ENCODE data around the gene GRAMD1A. TPM values are rescaled to one million over a fixed set of nuclear protein-coding genes. Genes with fewer than 3 reads are reported as not detected.

Gene GRAMD1A
- total and polyA plus RNA-seq, 8 donors: 92.7 to 137 (median 116) TPM

DNA sequence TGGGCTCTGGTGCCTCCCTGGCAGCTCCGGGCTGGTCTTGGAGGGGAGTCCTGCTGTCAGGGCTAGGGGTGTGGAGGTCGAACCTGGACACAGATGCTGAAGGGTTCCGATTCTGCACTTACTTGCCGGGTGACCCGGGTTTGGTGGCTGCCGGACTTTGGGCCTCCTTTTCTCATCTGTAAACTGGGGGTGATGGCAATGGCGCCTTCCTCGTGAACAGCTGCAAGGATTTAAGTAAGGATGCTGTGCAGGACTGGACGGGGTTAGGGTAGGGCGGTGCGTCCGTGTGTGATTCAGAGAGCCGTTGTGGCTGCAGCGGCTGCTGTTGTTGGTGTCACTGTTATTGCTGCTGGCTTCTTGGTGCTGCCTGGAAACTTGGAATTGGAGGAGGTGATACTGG, 43.8 kb downstream of the GRAMD1A start:
- Histone ChIP-seq H3K27me3 (peaks cover 0 to 24% of the 10 kb centered on the region in 2 donors), H3K4me1 (peaks cover 18 to 34% of the 10 kb centered on the region in 2 donors), H3K9me3 (no peaks in the 10 kb centered on the region), H3K27ac (no peak overlapping the region), H3K36me3 (no peaks in the 10 kb centered on the region), H3K4me3 (no peak overlapping the region)
- TF ChIP-seq, protein P1, sequence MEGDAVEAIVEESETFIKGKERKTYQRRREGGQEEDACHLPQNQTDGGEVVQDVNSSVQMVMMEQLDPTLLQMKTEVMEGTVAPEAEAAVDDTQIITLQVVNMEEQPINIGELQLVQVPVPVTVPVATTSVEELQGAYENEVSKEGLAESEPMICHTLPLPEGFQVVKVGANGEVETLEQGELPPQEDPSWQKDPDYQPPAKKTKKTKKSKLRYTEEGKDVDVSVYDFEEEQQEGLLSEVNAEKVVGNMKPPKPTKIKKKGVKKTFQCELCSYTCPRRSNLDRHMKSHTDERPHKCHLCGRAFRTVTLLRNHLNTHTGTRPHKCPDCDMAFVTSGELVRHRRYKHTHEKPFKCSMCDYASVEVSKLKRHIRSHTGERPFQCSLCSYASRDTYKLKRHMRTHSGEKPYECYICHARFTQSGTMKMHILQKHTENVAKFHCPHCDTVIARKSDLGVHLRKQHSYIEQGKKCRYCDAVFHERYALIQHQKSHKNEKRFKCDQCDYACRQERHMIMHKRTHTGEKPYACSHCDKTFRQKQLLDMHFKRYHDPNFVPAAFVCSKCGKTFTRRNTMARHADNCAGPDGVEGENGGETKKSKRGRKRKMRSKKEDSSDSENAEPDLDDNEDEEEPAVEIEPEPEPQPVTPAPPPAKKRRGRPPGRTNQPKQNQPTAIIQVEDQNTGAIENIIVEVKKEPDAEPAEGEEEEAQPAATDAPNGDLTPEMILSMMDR (IDR thresholded peaks at IDR 0.05): no peak
- DNase-seq (peak in 1 of 4 donors; percentile 49), ATAC-seq (no peak)
- intact Hi-C loops (cut with DNase I): no loop called here

DNA sequence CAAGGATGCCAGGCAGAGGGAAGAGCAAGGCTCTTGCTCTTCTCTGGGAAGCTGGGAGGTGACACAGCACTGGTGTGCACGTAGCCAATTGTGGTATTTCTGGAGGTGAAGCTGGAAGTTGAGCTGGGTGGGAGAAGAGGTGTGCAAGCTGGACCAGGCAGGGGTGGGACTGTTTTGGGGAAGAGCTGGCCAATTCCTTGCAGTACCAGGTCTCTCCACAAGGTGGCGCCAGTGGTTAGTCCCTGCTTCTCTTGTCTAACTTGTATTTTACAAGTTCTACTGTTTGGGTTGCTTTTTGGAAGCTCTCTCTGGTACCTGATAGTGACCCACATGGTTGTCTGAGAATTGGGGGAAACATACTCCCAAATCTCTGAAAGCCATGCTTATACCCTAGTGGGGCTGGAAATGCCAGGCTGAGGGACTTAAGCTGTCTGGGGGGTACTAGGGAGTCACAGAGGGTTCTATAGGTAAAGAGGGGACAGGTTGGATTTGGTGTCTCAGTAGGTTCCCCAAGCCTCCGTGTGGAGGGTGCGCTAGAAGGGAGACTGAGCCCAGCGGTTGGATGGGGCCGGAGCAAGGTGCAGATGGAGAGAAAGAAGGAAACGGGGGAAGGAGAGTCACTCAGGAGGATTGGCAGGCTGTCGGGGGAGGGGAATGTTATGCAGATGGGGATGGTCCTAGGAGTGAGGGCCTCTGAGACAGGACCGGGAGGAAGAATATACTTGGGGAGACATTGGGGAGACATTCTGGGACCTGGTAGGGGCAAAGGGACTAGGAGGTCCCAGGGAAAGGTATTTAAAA, 44.4 kb downstream of the GRAMD1A start:
- no peaks in the 10 kb centered on the region for H3K9me3 ChIP-seq
- DNase-seq: peak in 1 of 4 donors; percentile 78
- no peak overlapping the region for H3K4me3 ChIP-seq
- TF ChIP-seq, protein P1 (IDR thresholded peaks at IDR 0.05): peak; percentile 97
- H3K4me1 ChIP-seq: peaks cover 18 to 28% of the 10 kb centered on the region in 2 donors
- intact Hi-C loops (cut with DNase I): no loop called here
- no peak overlapping the region for H3K27ac ChIP-seq
- H3K27me3 ChIP-seq: peaks cover 0 to 18% of the 10 kb centered on the region in 2 donors
- H3K36me3 ChIP-seq: no peaks in the 10 kb centered on the region
- ATAC-seq: no peak

DNA sequence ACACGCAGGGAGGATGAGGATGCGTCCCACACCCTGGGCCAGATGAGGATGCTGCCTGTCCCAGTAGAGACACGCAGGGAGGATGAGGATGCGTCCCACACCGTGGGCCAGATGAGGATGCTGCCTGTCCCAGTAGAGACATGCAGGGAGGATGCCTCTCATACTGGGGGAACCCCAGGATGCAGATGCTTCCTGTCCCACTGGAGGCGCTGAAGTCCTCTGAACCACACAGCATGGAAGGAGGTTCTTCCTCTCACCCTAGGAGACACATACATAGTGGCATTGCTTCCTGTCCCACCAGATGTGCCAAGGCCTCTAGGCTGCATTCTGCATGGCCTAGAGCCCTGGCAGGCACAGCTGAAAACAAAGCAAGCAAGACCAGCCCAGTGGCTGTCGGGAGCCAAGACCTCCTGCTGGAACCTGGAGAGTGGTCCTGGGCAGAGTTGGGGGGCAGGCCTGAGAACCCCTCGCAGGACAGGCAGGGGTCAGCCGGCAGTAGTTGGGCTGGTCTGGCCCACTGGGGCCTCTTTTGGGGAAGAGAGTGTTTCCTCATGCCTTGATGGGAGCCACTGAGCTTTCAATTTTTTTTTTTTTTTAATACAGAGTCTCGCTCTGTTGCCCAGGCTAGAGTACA, 45.7 kb downstream of the GRAMD1A start:
- Histone ChIP-seq H3K27ac (no peak overlapping the region), H3K27me3 (peaks cover 0 to 6% of the 10 kb centered on the region in 2 donors), H3K9me3 (no peaks in the 10 kb centered on the region), H3K4me1 (peaks cover 8 to 15% of the 10 kb centered on the region in 2 donors), H3K36me3 (no peaks in the 10 kb centered on the region), H3K4me3 (no peak overlapping the region)
- peak in 1 of 4 donors; percentile 34 for DNase-seq
- ATAC-seq: no peak
- intact Hi-C loops (cut with DNase I): no loop called here
- TF ChIP-seq, protein P1 (IDR thresholded peaks at IDR 0.05): peak in 1 of 2 donors; percentile 36

DNA sequence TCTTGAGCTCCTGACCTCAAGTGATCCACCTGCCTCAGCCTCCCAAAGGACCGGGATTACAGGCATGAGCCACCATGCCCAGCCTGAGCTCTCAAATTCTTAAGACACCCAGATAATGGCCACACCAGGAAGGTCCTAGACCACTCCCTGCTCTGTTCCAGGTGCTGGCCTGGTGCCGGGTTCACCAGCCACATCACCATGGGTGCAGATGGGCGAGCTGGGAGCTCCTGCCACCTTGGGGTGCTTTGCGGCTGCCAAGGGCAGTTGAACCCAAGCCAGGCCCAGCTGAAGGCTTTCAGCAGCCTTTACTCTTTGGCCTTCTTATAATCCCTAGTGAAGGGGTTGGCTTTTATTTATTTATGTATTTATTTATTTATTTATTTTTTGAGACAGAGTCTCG, 46.3 kb downstream of the GRAMD1A start:
- Histone ChIP-seq H3K36me3 (no peaks in the 10 kb centered on the region), H3K27ac (no peak overlapping the region), H3K4me3 (no peak overlapping the region), H3K27me3 (no peaks in the 10 kb centered on the region), H3K9me3 (no peaks in the 10 kb centered on the region), H3K4me1 (peaks cover 4 to 8% of the 10 kb centered on the region in 2 donors)
- no peak for DNase-seq
- intact Hi-C loops (cut with DNase I): no loop called here
- TF ChIP-seq, protein P1 (IDR thresholded peaks at IDR 0.05): no peak
- no peak for ATAC-seq

DNA sequence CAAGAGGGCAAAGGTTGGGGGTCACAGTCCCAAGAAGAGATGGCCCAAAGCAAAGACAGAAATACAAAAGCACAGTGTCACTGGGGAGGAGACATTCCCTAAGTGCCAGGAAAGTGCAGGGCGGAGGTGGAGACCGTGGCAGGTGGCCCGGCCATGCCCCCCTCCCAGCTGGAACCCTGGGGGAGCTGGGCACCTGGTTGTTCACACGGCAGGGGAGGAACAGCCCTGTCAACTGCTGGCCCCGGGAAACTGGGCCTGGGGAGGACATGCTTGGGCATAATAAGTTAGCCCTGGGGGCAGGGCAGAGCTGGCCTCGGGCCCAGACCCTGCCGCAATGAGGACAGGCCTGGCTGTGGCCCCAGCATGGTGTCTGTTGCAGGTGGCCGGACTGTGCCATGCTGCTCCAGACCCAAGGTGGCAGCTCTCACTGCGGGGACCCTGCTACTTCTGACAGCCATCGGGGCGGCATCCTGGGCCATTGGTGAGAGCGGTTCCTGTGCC, 48.8 kb downstream of the GRAMD1A start:
- DNase-seq (no peak), ATAC-seq (peak; percentile 70)
- Histone ChIP-seq H3K36me3 (no peaks in the 10 kb centered on the region), H3K4me3 (no peak overlapping the region), H3K27me3 (no peaks in the 10 kb centered on the region), H3K4me1 (no peaks in the 10 kb centered on the region), H3K9me3 (no peaks in the 10 kb centered on the region), H3K27ac (no peak overlapping the region)
- intact Hi-C loops (cut with DNase I): no loop called here
- TF ChIP-seq, protein P1 (IDR thresholded peaks at IDR 0.05): no peak
